DOHH2 (cell line): ENCODE results near the gene POFUT2.

Experiments
- H3F3A ChIP-seq: fragments of 200-600 bp; sonication (generic), shearing (Covaris generic); 2 replicates; pipeline ENCODE4 v1.6.0; 2016; ENCODE audit warnings: antibody characterized with exemption, mild to moderate bottlenecking; ENCODE audit not compliant: control insufficient read depth, insufficient read depth
- H3K27ac ChIP-seq: fragments of 200-600 bp; sonication (generic); 2 replicates; pipeline ENCODE4 v1.5.1; 2014; ENCODE audit warnings: low read depth, mild to moderate bottlenecking, low read length, moderate library complexity
- H3K27me3 ChIP-seq: fragments of 200-600 bp; sonication (generic); 2 replicates; pipeline ENCODE4 v1.6.1; 2014; ENCODE audit warnings: mild to moderate bottlenecking, low read length, mixed read lengths; ENCODE audit not compliant: control insufficient read depth
- H3K36me3 ChIP-seq: fragments of 200-600 bp; sonication (generic); 2 replicates; pipeline ENCODE4 v1.6.1; 2014; ENCODE audit warnings: mild to moderate bottlenecking, low read length, moderate library complexity, mixed read lengths; ENCODE audit not compliant: control insufficient read depth
- H3K4me1 ChIP-seq: fragments of 200-600 bp; sonication (generic); 2 replicates; pipeline ENCODE4 v1.6.1; 2014; ENCODE audit warnings: mild to moderate bottlenecking, low read length, mixed read lengths; ENCODE audit not compliant: control insufficient read depth
- H3K4me2 ChIP-seq: fragments of 200-600 bp; sonication (generic); 2 replicates; pipeline ENCODE4 v1.6.0; 2014; ENCODE audit warnings: mild to moderate bottlenecking, low read length, moderate library complexity
- H3K4me3 ChIP-seq: fragments of 200-600 bp; sonication (generic); 2 replicates; pipeline ENCODE4 v1.5.1; 2014; ENCODE audit warnings: mild to moderate bottlenecking, low read length, mixed read lengths
- H3K79me2 ChIP-seq: fragments of 200-600 bp; sonication (generic); 2 replicates; pipeline ENCODE4 v1.6.1; 2014; ENCODE audit warnings: mild to moderate bottlenecking, low read length, mixed read lengths; ENCODE audit not compliant: control insufficient read depth
- H3K9me2 ChIP-seq: fragments of 200-600 bp; sonication (generic); replicated peaks from 2 replicates; pipeline ENCODE4 v1.6.1; 2014; ENCODE audit warnings: mild to moderate bottlenecking, low read length, mixed read lengths; ENCODE audit not compliant: control insufficient read depth
- H3K9me3 ChIP-seq: fragments of 200-600 bp; sonication (generic); 2 replicates; pipeline ENCODE4 v1.6.1; 2014; ENCODE audit warnings: antibody characterized with exemption, low read length, mixed read lengths; ENCODE audit not compliant: control insufficient read depth, insufficient read depth
- H4K20me1 ChIP-seq: fragments of 200-600 bp; sonication (generic); 2 replicates; pipeline ENCODE4 v1.6.0; 2014; ENCODE audit warnings: low read depth, mild to moderate bottlenecking, antibody characterized with exemption, low read length, moderate library complexity; ENCODE audit not compliant: control insufficient read depth, insufficient read depth
- CTCF ChIP-seq: fragments of 200-600 bp; sonication (generic); IDR thresholded peaks from one replicate; pipeline ENCODE4 v1.5.1; 2014; ENCODE audit warnings: antibody characterized with exemption, mild to moderate bottlenecking, low read depth, low read length; ENCODE audit not compliant: poor library complexity, severe bottlenecking
- EZH2phosphoT487 ChIP-seq: fragments of 200-600 bp; sonication (generic); IDR thresholded peaks from 2 replicates; pipeline ENCODE4 v1.6.1; 2017; ENCODE audit warnings: borderline replicate concordance, mild to moderate bottlenecking, antibody characterized with exemption, low read length, moderate library complexity, mixed read lengths

POFUT2 gene

GRCh38 chr21:45301521-45302081, 13.9 kb upstream of the POFUT2 start:
- no peak for TF ChIP-seq EZH2phosphoT487
- no peak for TF ChIP-seq CTCF
- Histone ChIP-seq H3K4me3 (no peak overlapping the region), H3K9me3 (no peaks in the 10 kb centered on the region), H4K20me1 (no peaks in the 10 kb centered on the region), H3K27me3 (no peaks in the 10 kb centered on the region), H3K79me2 (no peaks in the 10 kb centered on the region), H3K4me2 (no peak overlapping the region), H3K4me1 (no peaks in the 10 kb centered on the region), H3K36me3 (no peaks in the 10 kb centered on the region), H3F3A (no peaks in the 10 kb centered on the region), H3K27ac (no peak overlapping the region), H3K9me2 (no peaks in the 10 kb centered on the region)

- H3K79me2 ChIP-seq, result no peaks in the 10 kb centered on the region
- H3K36me3 ChIP-seq, result no peaks in the 10 kb centered on the region
- no peaks in the 10 kb centered on the region for H4K20me1 ChIP-seq
- H3K27ac ChIP-seq, result no peak overlapping the region
- H3K27me3 ChIP-seq, result no peaks in the 10 kb centered on the region
- no peaks in the 10 kb centered on the region for H3K9me2 ChIP-seq
- no peaks in the 10 kb centered on the region for H3K9me3 ChIP-seq
- H3K4me3 ChIP-seq, result no peak overlapping the region
- TF ChIP-seq EZH2phosphoT487, result no peak
- no peak for TF ChIP-seq CTCF
- no peaks in the 10 kb centered on the region for H3F3A ChIP-seq
- no peaks in the 10 kb centered on the region for H3K4me1 ChIP-seq
- no peak overlapping the region for H3K4me2 ChIP-seq
Observed at GRCh38 chr21:45300786-45301520, 13.3 kb upstream of the POFUT2 start.

GRCh38 chr21:45299864-45300785, 12.4 kb upstream of the POFUT2 start:
- no peaks in the 10 kb centered on the region for H3K9me2 ChIP-seq
- no peak overlapping the region for H3K4me2 ChIP-seq
- no peaks in the 10 kb centered on the region for H3K79me2 ChIP-seq
- H3K27me3 ChIP-seq, result no peaks in the 10 kb centered on the region
- TF ChIP-seq EZH2phosphoT487 (no peak), CTCF (no peak)
- H3K27ac ChIP-seq, result no peak overlapping the region
- no peaks in the 10 kb centered on the region for H3F3A ChIP-seq
- no peaks in the 10 kb centered on the region for H3K9me3 ChIP-seq
- no peaks in the 10 kb centered on the region for H4K20me1 ChIP-seq
- H3K4me1 ChIP-seq, result no peaks in the 10 kb centered on the region
- no peaks in the 10 kb centered on the region for H3K36me3 ChIP-seq
- H3K4me3 ChIP-seq, result no peak overlapping the region
